Vagina (tissue), 2 donors: Measurements from ENCODE around the gene BLOC1S4. TPM values are rescaled to one million over a fixed set of nuclear protein-coding genes. Genes with fewer than 3 reads are reported as not detected.
A peak's percentile ranks its signal among the peaks of the same experiment; 100 is the strongest.

Experiments
- DNase-seq, 2 donors: peaks; one replicate each; pipeline ENCODE4 v3.0.0-alpha.2; 2017; ENCODE audit errors: extremely low spot score in 2 of 2
- H3K27ac ChIP-seq: fragments of 200-600 bp; sonication (generic); one replicate; pipeline ENCODE4 v1.5.1; 2019
- H3K27me3 ChIP-seq: fragments of 200-600 bp; sonication (generic); one replicate; pipeline ENCODE4 v1.5.1; 2019
- H3K36me3 ChIP-seq, 2 donors: fragments of 200-600 bp; sonication (generic); one replicate each; pipeline ENCODE4 v1.5.1; 2017 to 2019
- H3K4me1 ChIP-seq: fragments of 200-600 bp; sonication (generic); one replicate; pipeline ENCODE4 v1.5.1; 2019
- H3K4me3 ChIP-seq, 2 donors: fragments of 200-600 bp; sonication (generic); 1 replicate in 1 of 2; 2 replicates in 1 of 2; pipeline ENCODE4 v1.5.1; 2016 to 2019
- H3K9me3 ChIP-seq: fragments of 200-600 bp; sonication (generic); one replicate; pipeline ENCODE4 v1.5.1; 2019
- CTCF ChIP-seq, 3 experiments: fragments of 450-650 bp in 2 of 3; fragments of 200-600 bp in 1 of 3; sonication (generic) in 1 of 3; IDR thresholded peaks; one replicate each; pipeline ENCODE4 v1.5.1; 2017 to 2019; ENCODE audit warnings: antibody characterized with exemption in 3 of 3, mild to moderate bottlenecking in 2 of 3, moderate library complexity in 2 of 3
- POLR2A ChIP-seq, 2 donors: fragments of 450-650 bp; IDR thresholded peaks; one replicate each; pipeline ENCODE4 v1.6.1; 2017; ENCODE audit warnings: antibody characterized with exemption in 2 of 2, mild to moderate bottlenecking in 2 of 2, moderate library complexity in 2 of 2
- POLR2AphosphoS5 ChIP-seq, 2 donors: sonication (generic); formaldehyde crosslinking; IDR thresholded peaks; one replicate each; pipeline ENCODE4 v1.9.0; 2017; ENCODE audit warnings: antibody characterized with exemption in 2 of 2, mild to moderate bottlenecking in 2 of 2, low read depth in 1 of 2; ENCODE audit not compliant: insufficient read depth in 1 of 2
- intact Hi-C: fragments of 100-400 bp; cut with DNase I; formaldehyde crosslinking; loops from one replicate; pipeline ENCODE4 v1.15.1; 2023
- total RNA-seq: library from RNA; depleted of rRNA; stranded (reverse); fragments of >200 nt; gene quantifications from one replicate; pipeline ENCODE4 v1.2.3, GENCODE V29; 2016

The BLOC1S4 gene
- total RNA-seq, 1 donor from 2014 or later = 34.9 TPM

DNA sequence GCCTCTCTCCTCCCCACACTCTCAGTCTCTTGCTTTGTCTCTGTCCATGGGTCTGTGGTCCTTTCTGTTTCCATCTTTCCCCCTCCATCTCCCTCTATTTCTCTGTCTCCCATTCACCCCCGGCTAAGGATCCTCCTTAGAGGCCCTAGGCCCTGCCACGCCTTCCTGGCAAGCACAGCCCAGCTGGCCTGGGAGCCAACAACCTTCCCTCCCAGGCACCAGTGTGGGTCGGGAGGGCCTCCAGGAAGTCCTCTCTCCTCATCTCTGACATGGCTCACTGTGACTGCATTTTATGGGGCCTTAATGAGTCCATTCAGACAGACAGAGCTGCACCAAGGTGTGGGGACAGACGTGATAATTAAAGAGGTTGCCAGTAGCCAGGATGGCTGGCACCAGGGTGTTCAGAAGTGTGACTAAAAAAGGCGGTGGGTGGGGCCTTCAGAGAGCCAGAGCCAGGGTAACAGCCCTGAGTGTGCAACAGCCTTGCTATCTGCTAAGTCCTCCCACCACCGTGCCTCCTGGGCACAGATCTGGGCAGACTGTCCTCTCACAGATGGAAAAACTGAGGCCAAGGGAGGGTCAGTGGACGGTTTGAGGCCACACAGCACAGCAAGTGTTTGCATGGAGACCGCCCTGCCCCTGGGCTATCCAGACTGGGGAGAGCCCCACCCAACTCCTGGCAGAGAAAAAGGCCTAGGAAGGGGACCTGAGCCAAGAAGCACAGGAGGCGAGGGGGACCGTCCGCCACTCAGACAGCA is 31.5 kb downstream of the BLOC1S4 start:
- H3K27me3 ChIP-seq = no peaks in the 10 kb centered on the region
- TF ChIP-seq POLR2A (IDR thresholded peaks at IDR 0.05) (no peak), POLR2AphosphoS5 (IDR thresholded peaks at IDR 0.05; ENCODE audit: insufficient read depth in 1 of 2, low read depth in 1 of 2) (no peak), CTCF (IDR thresholded peaks at IDR 0.05) (no peak)
- intact Hi-C loops = no loop called here
- H3K9me3 ChIP-seq = no peaks in the 10 kb centered on the region
- DNase-seq = no peak
- H3K36me3 ChIP-seq = no peaks in the 10 kb centered on the region
- H3K27ac ChIP-seq = peak overlapping the region; percentile 17
- peaks cover 44% of the 10 kb centered on the region for H3K4me1 ChIP-seq
- H3K4me3 ChIP-seq = no peak overlapping the region

DNA sequence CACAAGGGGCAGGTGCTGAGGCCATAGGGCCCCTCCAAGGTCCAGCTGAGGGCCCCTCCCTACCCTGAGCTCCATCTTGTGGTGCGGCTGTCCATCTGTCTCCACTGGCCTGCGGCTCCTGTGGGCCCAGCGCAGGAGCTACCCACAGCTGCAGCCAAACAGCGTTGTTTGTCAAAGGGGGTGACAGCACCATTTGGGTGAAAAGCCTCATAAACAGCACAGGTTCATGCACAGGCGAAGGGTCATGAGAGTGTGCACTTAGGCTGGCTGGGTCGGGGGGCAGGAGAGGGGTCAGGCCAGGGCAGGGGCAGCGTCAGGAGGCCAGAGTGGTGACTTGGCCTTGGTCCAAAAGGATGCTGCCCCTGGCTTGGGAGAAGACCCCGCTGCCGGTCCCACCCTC is 32.3 kb downstream of the BLOC1S4 start:
- Histone ChIP-seq H3K36me3 (no peaks in the 10 kb centered on the region), H3K27me3 (no peaks in the 10 kb centered on the region), H3K9me3 (no peaks in the 10 kb centered on the region), H3K27ac (no peak overlapping the region), H3K4me3 (no peak overlapping the region), H3K4me1 (peaks cover 44% of the 10 kb centered on the region)
- DNase-seq = no peak
- intact Hi-C loops = no loop called here
- TF ChIP-seq CTCF (IDR thresholded peaks at IDR 0.05) = no peak
- no peak for TF ChIP-seq POLR2AphosphoS5 (IDR thresholded peaks at IDR 0.05; ENCODE audit: insufficient read depth in 1 of 2, low read depth in 1 of 2)
- TF ChIP-seq POLR2A (IDR thresholded peaks at IDR 0.05) = no peak

DNA sequence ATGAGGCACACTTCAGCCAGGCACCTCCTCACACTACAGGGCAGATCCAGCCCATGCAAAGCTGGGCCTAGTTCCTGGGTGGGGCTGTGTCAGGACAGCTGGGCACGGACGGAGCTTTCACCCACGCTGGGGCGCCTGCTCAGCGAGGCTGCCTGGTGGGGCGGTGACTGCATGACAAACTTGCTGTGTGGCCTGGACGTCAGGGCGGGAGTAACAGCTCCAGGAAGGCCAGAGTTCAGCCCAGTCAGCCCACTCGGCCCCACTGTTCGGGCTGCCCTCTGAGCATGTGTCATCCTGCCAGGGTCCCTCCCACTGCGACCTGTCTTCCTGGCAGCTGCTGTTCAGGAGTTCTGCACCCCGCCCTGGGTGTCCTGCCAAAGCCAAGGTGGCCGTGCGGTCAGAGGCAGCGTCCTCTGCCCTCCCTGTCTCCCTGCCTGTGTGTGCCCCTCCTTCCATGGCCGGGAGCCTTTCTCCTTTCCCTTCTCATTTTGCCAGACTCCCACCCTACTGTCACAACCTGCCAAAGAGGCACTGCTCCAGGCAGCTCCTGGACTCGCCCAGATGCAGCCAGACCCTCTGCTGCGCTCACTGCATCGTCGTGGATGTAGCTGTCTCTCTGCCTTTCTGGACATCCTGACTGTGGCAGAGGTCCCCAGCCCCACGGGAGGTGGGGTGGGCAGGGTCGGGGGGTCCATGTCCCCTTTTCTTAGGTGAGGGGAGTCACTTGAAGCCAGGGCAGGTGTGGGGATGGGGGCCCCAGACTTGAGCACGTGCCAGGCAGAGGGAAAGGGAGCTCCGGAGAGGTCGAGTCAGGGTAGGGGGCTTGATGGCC is 33.6 kb downstream of the BLOC1S4 start:
- Histone ChIP-seq H3K36me3 (no peaks in the 10 kb centered on the region), H3K27me3 (no peaks in the 10 kb centered on the region), H3K27ac (peak overlapping the region; percentile 15), H3K9me3 (no peaks in the 10 kb centered on the region), H3K4me3 (no peak overlapping the region), H3K4me1 (peaks cover 44% of the 10 kb centered on the region)
- intact Hi-C loops = no loop called here
- TF ChIP-seq POLR2AphosphoS5 (IDR thresholded peaks at IDR 0.05; ENCODE audit: insufficient read depth in 1 of 2, low read depth in 1 of 2) = peak; percentile 52 to 56
- no peak for TF ChIP-seq CTCF (IDR thresholded peaks at IDR 0.05)
- DNase-seq = no peak

DNA sequence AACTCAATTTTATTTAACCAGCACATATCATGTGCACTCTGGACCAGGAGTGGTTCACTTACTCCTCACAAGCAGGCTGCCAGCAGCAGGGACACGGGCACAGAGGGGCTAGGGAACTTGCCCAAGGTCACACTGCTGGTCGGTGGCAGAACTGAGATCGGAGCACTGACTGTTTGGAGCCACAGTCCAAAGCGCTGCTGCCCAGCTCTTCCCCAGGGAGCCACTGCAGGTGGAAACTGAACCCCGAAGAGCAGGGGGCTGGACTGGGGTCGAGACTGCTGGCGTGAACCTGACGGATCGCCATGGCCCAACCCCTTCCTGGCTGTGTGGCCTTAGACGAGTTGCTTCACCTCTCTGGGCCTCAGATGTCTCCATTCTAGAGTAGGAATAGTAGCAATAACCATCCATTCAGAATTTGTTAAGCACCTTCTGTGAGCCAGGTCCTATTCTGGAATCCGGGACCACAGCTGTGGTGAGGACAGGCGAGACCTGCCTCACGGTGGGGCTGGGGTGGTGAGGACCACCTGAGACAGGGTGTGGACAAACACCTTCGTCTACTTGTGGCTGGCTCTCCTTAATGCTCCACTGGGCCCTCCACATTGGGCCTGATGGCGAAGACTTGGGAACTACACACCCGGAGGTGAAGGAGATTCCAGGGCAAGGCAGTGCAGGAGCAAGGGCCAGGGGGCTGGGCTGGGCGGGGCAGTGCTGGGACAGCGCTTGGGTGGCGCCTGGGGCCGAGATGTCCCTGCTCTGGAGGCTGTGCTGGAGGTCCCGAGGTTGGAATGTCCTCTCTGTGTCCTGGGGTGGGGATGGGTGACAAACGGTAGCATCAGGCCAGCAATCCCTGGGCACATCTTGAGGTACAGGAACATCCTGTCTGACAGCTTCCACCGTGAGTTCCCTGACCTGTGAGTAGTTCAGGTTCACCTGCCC is 34.6 kb downstream of the BLOC1S4 start:
- Histone ChIP-seq H3K4me1 (peaks cover 44% of the 10 kb centered on the region), H3K9me3 (no peaks in the 10 kb centered on the region), H3K27me3 (no peaks in the 10 kb centered on the region), H3K27ac (peak overlapping the region; percentile 15), H3K36me3 (no peaks in the 10 kb centered on the region), H3K4me3 (no peak overlapping the region)
- intact Hi-C loops = no loop called here
- no peak for DNase-seq
- TF ChIP-seq POLR2A (IDR thresholded peaks at IDR 0.05) (no peak), POLR2AphosphoS5 (IDR thresholded peaks at IDR 0.05; ENCODE audit: insufficient read depth in 1 of 2, low read depth in 1 of 2) (peak; percentile 21 to 24)
